ENCODE measurements around the gene GCNT3.

DNA sequence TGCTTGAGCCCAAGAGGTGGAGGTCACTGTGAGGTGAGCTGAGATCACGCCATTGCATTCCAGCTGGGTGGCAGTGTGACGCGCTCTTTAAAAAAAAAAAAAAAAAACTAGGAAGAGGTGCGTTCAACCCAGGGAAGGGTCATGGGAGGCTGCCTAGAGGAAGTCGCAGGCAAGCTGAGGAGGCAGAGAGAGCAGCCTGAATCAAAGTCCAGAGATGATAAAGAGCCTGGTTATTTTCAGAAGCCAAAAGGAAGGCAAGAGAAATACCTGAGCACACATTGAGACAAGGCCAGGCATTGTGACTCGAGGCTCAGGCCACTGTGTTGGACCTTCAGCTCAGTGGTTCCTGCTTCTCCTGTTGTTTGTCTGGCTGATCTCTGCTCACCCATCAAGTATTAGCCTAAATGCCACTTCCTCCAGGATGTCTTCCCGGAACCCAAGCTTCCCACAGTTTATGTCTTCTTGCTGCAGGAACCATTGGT is 16.1 kb upstream of the GCNT3 start:
- TF ChIP-seq, protein P1, sequence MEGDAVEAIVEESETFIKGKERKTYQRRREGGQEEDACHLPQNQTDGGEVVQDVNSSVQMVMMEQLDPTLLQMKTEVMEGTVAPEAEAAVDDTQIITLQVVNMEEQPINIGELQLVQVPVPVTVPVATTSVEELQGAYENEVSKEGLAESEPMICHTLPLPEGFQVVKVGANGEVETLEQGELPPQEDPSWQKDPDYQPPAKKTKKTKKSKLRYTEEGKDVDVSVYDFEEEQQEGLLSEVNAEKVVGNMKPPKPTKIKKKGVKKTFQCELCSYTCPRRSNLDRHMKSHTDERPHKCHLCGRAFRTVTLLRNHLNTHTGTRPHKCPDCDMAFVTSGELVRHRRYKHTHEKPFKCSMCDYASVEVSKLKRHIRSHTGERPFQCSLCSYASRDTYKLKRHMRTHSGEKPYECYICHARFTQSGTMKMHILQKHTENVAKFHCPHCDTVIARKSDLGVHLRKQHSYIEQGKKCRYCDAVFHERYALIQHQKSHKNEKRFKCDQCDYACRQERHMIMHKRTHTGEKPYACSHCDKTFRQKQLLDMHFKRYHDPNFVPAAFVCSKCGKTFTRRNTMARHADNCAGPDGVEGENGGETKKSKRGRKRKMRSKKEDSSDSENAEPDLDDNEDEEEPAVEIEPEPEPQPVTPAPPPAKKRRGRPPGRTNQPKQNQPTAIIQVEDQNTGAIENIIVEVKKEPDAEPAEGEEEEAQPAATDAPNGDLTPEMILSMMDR (IDR thresholded peaks at IDR 0.05): no peak
- TF ChIP-seq POLR2A (IDR thresholded peaks at IDR 0.05): no peak

Measured in testis (tissue), 2 donors.